ENCODE measurements around the gene RAMP1.

Gene RAMP1

GRCh38 chr2:237934186-237934585 lies 74.8 kb downstream of the RAMP1 start:
- TF ChIP-seq CTCF (IDR thresholded peaks at IDR 0.05; ENCODE audit: low read depth, low read length, missing control alignments) = no peak
- no peak overlapping the region for H3K4me3 ChIP-seq (replicated peaks; ENCODE audit: low read depth, low read length)
- DNase-seq (ENCODE audit: extremely low read depth, low read depth) = no peak

- no peak for DNase-seq (ENCODE audit: extremely low read depth, low read depth)
- TF ChIP-seq CTCF (IDR thresholded peaks at IDR 0.05; ENCODE audit: low read depth, low read length, missing control alignments) = no peak
- no peak overlapping the region for H3K4me3 ChIP-seq (replicated peaks; ENCODE audit: low read depth, low read length)
Measured at GRCh38 chr2:237935740-237936452, 76.5 kb downstream of the RAMP1 start.

GRCh38 chr2:237939251-237939650 lies 79.8 kb downstream of the RAMP1 start:
- no peak for DNase-seq (ENCODE audit: extremely low read depth, low read depth)
- H3K4me3 ChIP-seq (replicated peaks; ENCODE audit: low read depth, low read length) = no peak overlapping the region
- TF ChIP-seq CTCF (IDR thresholded peaks at IDR 0.05; ENCODE audit: low read depth, low read length, missing control alignments) = no peak

GRCh38 chr2:237940828-237941227 lies 81.4 kb downstream of the RAMP1 start:
- TF ChIP-seq CTCF (IDR thresholded peaks at IDR 0.05; ENCODE audit: low read depth, low read length, missing control alignments) = no peak
- no peak for DNase-seq (ENCODE audit: extremely low read depth, low read depth)
- no peak overlapping the region for H3K4me3 ChIP-seq (replicated peaks; ENCODE audit: low read depth, low read length)

GRCh38 chr2:237941239-237941638 lies 81.8 kb downstream of the RAMP1 start:
- TF ChIP-seq CTCF (IDR thresholded peaks at IDR 0.05; ENCODE audit: low read depth, low read length, missing control alignments) = no peak
- no peak for DNase-seq (ENCODE audit: extremely low read depth, low read depth)
- no peak overlapping the region for H3K4me3 ChIP-seq (replicated peaks; ENCODE audit: low read depth, low read length)

GRCh38 chr2:237942513-237942899 lies 83.1 kb downstream of the RAMP1 start:
- no peak for TF ChIP-seq CTCF (IDR thresholded peaks at IDR 0.05; ENCODE audit: low read depth, low read length, missing control alignments)
- no peak for DNase-seq (ENCODE audit: extremely low read depth, low read depth)
- H3K4me3 ChIP-seq (replicated peaks; ENCODE audit: low read depth, low read length) = no peak overlapping the region
